Fibroblast of the aortic adventitia (primary cell): Measurements from ENCODE around the gene DAPK1. TPM values are rescaled to one million over a fixed set of nuclear protein-coding genes. Genes with fewer than 3 reads are reported as not detected.
A peak's percentile ranks its signal among the peaks of the same experiment; 100 is the strongest.

Source experiments
- DNase-seq: peaks from one replicate; pipeline ENCODE4 v3.0.0-alpha.2; 2010; ENCODE audit warnings: low read depth
- H3K4me3 ChIP-seq: 2 replicates; pipeline ENCODE4 v1.5.1; 2011; ENCODE audit warnings: low read depth, mild to moderate bottlenecking, control low read depth, low read length, moderate library complexity
- CTCF ChIP-seq: IDR thresholded peaks from 2 replicates; pipeline ENCODE4 v1.5.1; 2011; ENCODE audit warnings: mild to moderate bottlenecking, low read length, control low read depth, inconsistent platforms; ENCODE audit not compliant: insufficient read depth
- total RNA-seq: library from RNA; depleted of rRNA; stranded (reverse); fragments of >200 nt; gene quantifications from 2 replicates; pipeline ENCODE4 v1.2.3, GENCODE V29; 2012; ENCODE audit warnings: low replicate concordance

The DAPK1 gene
- total RNA-seq = 30.9 and 119 TPM in 2 replicates

- TF ChIP-seq CTCF = no peak
- peak within 1 kb of the TSS; percentile 74 for H3K4me3 ChIP-seq
- DNase-seq = peak; percentile 37
These were observed at the start of gene DAPK1 for GRCh38 chr9:87497604-87498045. Gene DAPK1, plus strand, starts transcription at chr9:87497867. Its CDS starts 1,211 bp downstream, at chr9:87499078.

GRCh38 chr9:87451149-87451548 lies 46.5 kb upstream of the DAPK1 start:
- no peak for TF ChIP-seq CTCF
- DNase-seq = no peak
- no peak overlapping the region for H3K4me3 ChIP-seq

- DNase-seq = no peak
- no peak overlapping the region for H3K4me3 ChIP-seq
- no peak for TF ChIP-seq CTCF
These were observed 42.3 kb upstream of the DAPK1 start for GRCh38 chr9:87455407-87455806.

- TF ChIP-seq CTCF = no peak
- H3K4me3 ChIP-seq = no peak overlapping the region
- DNase-seq = no peak
These were observed 36.4 kb upstream of the DAPK1 start for GRCh38 chr9:87461256-87461655.

GRCh38 chr9:87464110-87464991 lies 33.3 kb upstream of the DAPK1 start:
- TF ChIP-seq CTCF = no peak
- DNase-seq = peak; percentile 45

GRCh38 chr9:87464992-87465378 lies 32.7 kb upstream of the DAPK1 start:
- no peak overlapping the region for H3K4me3 ChIP-seq
- TF ChIP-seq CTCF = no peak
- no peak for DNase-seq

More at GRCh38 chr9:87464110-87464991, 33.3 kb upstream of the DAPK1 start:
- H3K4me3 ChIP-seq = no peak overlapping the region
